ENCODE measurements around the gene PRX.
"Not testable (repeated sequence)": the region's sequence is repeated elsewhere in the genome, so short reads cannot be mapped to it uniquely, and the experiment has no call there.

The PRX gene

GRCh38 chr19:40432760-40433159 is 19.6 kb upstream of the PRX start:
- not testable (repeated sequence) for DNase-seq

GRCh38 chr19:40431698-40432097 is 18.5 kb upstream of the PRX start:
- DNase-seq = no peak

- DNase-seq = not testable (repeated sequence)
Observed at GRCh38 chr19:40430242-40430641, 17.1 kb upstream of the PRX start.

GRCh38 chr19:40428197-40428596 is 15.0 kb upstream of the PRX start:
- DNase-seq = not testable (repeated sequence)

- peak; percentile 99 for DNase-seq
Observed at GRCh38 chr19:40425450-40426287, 12.5 kb upstream of the PRX start, which contains the start of gene SERTAD1. Gene SERTAD1 (minus strand): TSS chr19:40425992. CDS start chr19:40423546, 2,446 bp downstream.

GRCh38 chr19:40424637-40425449 is 11.7 kb upstream of the PRX start:
- DNase-seq = peak; percentile 24

- DNase-seq = no peak
Observed at GRCh38 chr19:40423938-40424337, 10.8 kb upstream of the PRX start.

GRCh38 chr19:40422748-40423566 is 9.8 kb upstream of the PRX start:
- DNase-seq = no peak

GRCh38 chr19:40421993-40422747 is 9.0 kb upstream of the PRX start:
- DNase-seq = no peak

GRCh38 chr19:40420766-40421765 is 7.9 kb upstream of the PRX start:
- peak; percentile 88 for DNase-seq

GRCh38 chr19:40420451-40420765 is 7.2 kb upstream of the PRX start:
- no peak for DNase-seq

- no peak for DNase-seq
Observed at GRCh38 chr19:40419780-40420179, 6.6 kb upstream of the PRX start.

- DNase-seq = no peak
Observed at GRCh38 chr19:40419066-40419612, 6.0 kb upstream of the PRX start.

GRCh38 chr19:40418040-40418439 is 4.9 kb upstream of the PRX start:
- no peak for DNase-seq

- DNase-seq = no peak
Observed at GRCh38 chr19:40417643-40417981, 4.4 kb upstream of the PRX start.

- DNase-seq = peak; percentile 9
Observed at GRCh38 chr19:40416918-40417642, 3.9 kb upstream of the PRX start.

GRCh38 chr19:40415768-40416167 is 2.6 kb upstream of the PRX start:
- no peak for DNase-seq

GRCh38 chr19:40414542-40415535 is 1.7 kb upstream of the PRX start:
- DNase-seq = no peak

GRCh38 chr19:40412866-40413265 is 312 bp downstream of the PRX start:
- DNase-seq = no peak

Measured in fibroblast of upper back skin (primary cell).